Measurements from ENCODE around the gene MTPN.

Gene MTPN

GRCh38 chr7:135977007-135977741 is at the start of gene MTPN:
MTPN (minus strand) TSS chr7:135977359; CDS start chr7:135977100, 259 bp downstream.
- peak; percentile 91 for DNase-seq (ENCODE audit: low spot score)
- POLR2A ChIA-PET (ENCODE audit: low non-redundant PET), result no interaction called here
- H3K27ac ChIP-seq, result peak within 1 kb of the TSS; percentile 75
- CTCF ChIA-PET, result no interaction called here
- TF ChIP-seq CTCF (conservative IDR thresholded peaks at IDR 0.05; ENCODE audit: low read depth), result no peak

GRCh38 chr7:136026209-136026608 is 49.0 kb upstream of the MTPN start:
- no peak overlapping the region for H3K27ac ChIP-seq
- POLR2A ChIA-PET (ENCODE audit: low non-redundant PET), result no interaction called here
- CTCF ChIA-PET, result interaction anchor here (1.2 kb wide), 1 partner anchor 16 kb away, joined by 4 read pairs; no protein-coding TSS in a partner anchor
- no peak for DNase-seq (ENCODE audit: low spot score)
- TF ChIP-seq CTCF (conservative IDR thresholded peaks at IDR 0.05; ENCODE audit: low read depth), result no peak

GRCh38 chr7:136023134-136023869 is 46.1 kb upstream of the MTPN start:
- CTCF ChIA-PET, result no interaction called here
- POLR2A ChIA-PET (ENCODE audit: low non-redundant PET), result no interaction called here
- no peak for TF ChIP-seq CTCF (conservative IDR thresholded peaks at IDR 0.05; ENCODE audit: low read depth)
- DNase-seq (ENCODE audit: low spot score), result no peak
- no peak overlapping the region for H3K27ac ChIP-seq

- no peak for DNase-seq (ENCODE audit: low spot score)
- no peak overlapping the region for H3K27ac ChIP-seq
- no peak for TF ChIP-seq CTCF (conservative IDR thresholded peaks at IDR 0.05; ENCODE audit: low read depth)
- POLR2A ChIA-PET (ENCODE audit: low non-redundant PET), result no interaction called here
- CTCF ChIA-PET, result no interaction called here
Observed at GRCh38 chr7:136020556-136020955, 43.4 kb upstream of the MTPN start.

GRCh38 chr7:136018104-136018503 is 40.9 kb upstream of the MTPN start:
- no peak for DNase-seq (ENCODE audit: low spot score)
- H3K27ac ChIP-seq, result no peak overlapping the region
- ChIA-PET POLR2A (ENCODE audit: low non-redundant PET) (no interaction called here), CTCF (no interaction called here)
- no peak for TF ChIP-seq CTCF (conservative IDR thresholded peaks at IDR 0.05; ENCODE audit: low read depth)

GRCh38 chr7:136016649-136017395 is 39.7 kb upstream of the MTPN start:
- CTCF ChIA-PET, result no interaction called here
- no peak overlapping the region for H3K27ac ChIP-seq
- DNase-seq (ENCODE audit: low spot score), result no peak
- no peak for TF ChIP-seq CTCF (conservative IDR thresholded peaks at IDR 0.05; ENCODE audit: low read depth)
- POLR2A ChIA-PET (ENCODE audit: low non-redundant PET), result no interaction called here
